GM18507 (cell line): Measurements from ENCODE around the gene C4orf54.

ENCODE experiments used
- DNase-seq: peaks from one replicate; pipeline ENCODE4 v3.0.0; 2011; ENCODE audit warnings: low read depth; ENCODE audit not compliant: insufficient read length; ENCODE audit errors: extremely low spot score
- FAIRE-seq: peaks from 2 replicates; lab custom pipeline; 2011; peaks lifted over from hg19 to GRCh38; lab: Jason Lieb, UNC

The C4orf54 gene

GRCh38 chr4:99653916-99654315 is 3.7 kb downstream of the C4orf54 start:
- DNase-seq (no peak), FAIRE-seq (no peak)

- DNase-seq (no peak), FAIRE-seq (no peak)
Observed at GRCh38 chr4:99652596-99653436, 4.8 kb downstream of the C4orf54 start.

GRCh38 chr4:99651811-99652485 is 5.7 kb downstream of the C4orf54 start:
- no peak for FAIRE-seq
- DNase-seq, result no peak

- no peak for DNase-seq
- no peak for FAIRE-seq
Observed at GRCh38 chr4:99651016-99651769, 6.4 kb downstream of the C4orf54 start.

GRCh38 chr4:99649778-99650177 is 7.8 kb downstream of the C4orf54 start:
- no peak for DNase-seq
- FAIRE-seq, result no peak

- DNase-seq, result no peak
- FAIRE-seq, result no peak
Observed at GRCh38 chr4:99649208-99649607, 8.4 kb downstream of the C4orf54 start.

- FAIRE-seq (no peak), DNase-seq (no peak)
Observed at GRCh38 chr4:99648321-99648720, 9.3 kb downstream of the C4orf54 start.

- FAIRE-seq (no peak), DNase-seq (no peak)
Observed at GRCh38 chr4:99647071-99647470, 10.6 kb downstream of the C4orf54 start.

- DNase-seq (no peak), FAIRE-seq (no peak)
Observed at GRCh38 chr4:99645638-99646037, 12.0 kb downstream of the C4orf54 start.

- DNase-seq (no peak), FAIRE-seq (no peak)
Observed at GRCh38 chr4:99645036-99645435, 12.6 kb downstream of the C4orf54 start.

GRCh38 chr4:99644453-99644852 is 13.2 kb downstream of the C4orf54 start:
- FAIRE-seq, result no peak
- DNase-seq, result no peak

- DNase-seq (no peak), FAIRE-seq (no peak)
Observed at GRCh38 chr4:99642725-99643489, 14.7 kb downstream of the C4orf54 start.

GRCh38 chr4:99640676-99641075 is 17.0 kb downstream of the C4orf54 start:
- FAIRE-seq (no peak), DNase-seq (no peak)

GRCh38 chr4:99637174-99637573 is 20.5 kb downstream of the C4orf54 start:
- DNase-seq (no peak), FAIRE-seq (no peak)

GRCh38 chr4:99636422-99636821 is 21.2 kb downstream of the C4orf54 start:
- no peak for FAIRE-seq

GRCh38 chr4:99635601-99636000 is 22.0 kb downstream of the C4orf54 start:
- DNase-seq (no peak), FAIRE-seq (peak; percentile 5)

More at GRCh38 chr4:99636422-99636821, 21.2 kb downstream of the C4orf54 start:
- no peak for DNase-seq

- FAIRE-seq (no peak), DNase-seq (no peak)
Observed at GRCh38 chr4:99634742-99635360, 22.8 kb downstream of the C4orf54 start.

GRCh38 chr4:99633772-99634171 is 23.9 kb downstream of the C4orf54 start:
- DNase-seq, result no peak
- no peak for FAIRE-seq

GRCh38 chr4:99630857-99631360 is 26.7 kb downstream of the C4orf54 start:
- DNase-seq, result no peak
- FAIRE-seq, result no peak
